Neutrophil (primary cell): Measurements from ENCODE around the gene PRKCI.

ENCODE experiments used
- H3K27ac ChIP-seq: fragments of 200-600 bp; sonication (generic); 2 replicates; pipeline ENCODE4 v1.5.1; 2016; ENCODE audit warnings: mild to moderate bottlenecking, moderate library complexity
- H3K27me3 ChIP-seq: fragments of 200-600 bp; sonication (generic); 2 replicates; pipeline ENCODE4 v1.6.0; 2016; ENCODE audit warnings: mild to moderate bottlenecking
- H3K36me3 ChIP-seq: fragments of 200-600 bp; sonication (generic); 2 replicates; pipeline ENCODE4 v1.5.1; 2017
- H3K4me1 ChIP-seq, 2 experiments: fragments of 200-600 bp in 1 of 2; sonication (generic) in 1 of 2; 1 replicate in 1 of 2; 2 replicates in 1 of 2; pipeline versions ENCODE4 v1.5.1 to v1.6.1; 2013 to 2016; ENCODE audit warnings: low read depth in 1 of 2, low read length in 1 of 2, mild to moderate bottlenecking in 1 of 2, moderate library complexity in 1 of 2; ENCODE audit not compliant: control insufficient read depth in 1 of 2, insufficient read depth in 1 of 2
- H3K4me3 ChIP-seq, 2 experiments: fragments of 200-600 bp in 1 of 2; sonication (generic) in 1 of 2; 1 replicate in 1 of 2; 2 replicates in 1 of 2; pipeline ENCODE4 v1.5.1; 2013 to 2016; ENCODE audit warnings: low read depth in 1 of 2, low read length in 1 of 2, mild to moderate bottlenecking in 1 of 2, moderate library complexity in 1 of 2
- H3K9me3 ChIP-seq: fragments of 200-600 bp; sonication (generic); 2 replicates; pipeline ENCODE4 v1.5.1; 2016
- TF ChIP-seq, protein P1 (sequence below): fragments of 200-600 bp; sonication (generic); IDR thresholded peaks from 2 replicates; pipeline ENCODE4 v1.5.1; 2016; ENCODE audit warnings: antibody characterized with exemption

Gene PRKCI

DNA sequence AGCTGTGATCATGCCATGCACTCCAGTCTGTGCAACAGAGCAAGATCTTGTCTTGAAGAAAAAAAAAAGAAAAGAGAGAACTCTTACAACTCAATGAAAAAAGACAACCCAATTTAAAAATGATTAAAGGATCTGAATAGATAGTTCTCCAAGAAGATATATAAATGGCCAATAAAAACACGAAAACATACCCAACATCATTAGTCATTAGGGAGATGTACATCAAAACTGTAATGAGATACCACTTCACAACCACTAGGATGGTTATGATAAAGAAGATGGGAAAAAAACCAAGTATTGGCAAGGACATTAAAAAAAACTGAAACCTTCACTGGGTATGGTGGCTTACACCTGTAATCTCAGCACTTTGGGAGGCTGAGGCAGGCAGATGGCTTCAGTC is 2.4 kb upstream of the PRKCI start:
- no peaks in the 10 kb centered on the region for H3K9me3 ChIP-seq
- H3K27ac ChIP-seq = no peak overlapping the region
- no peak overlapping the region for H3K4me3 ChIP-seq
- peaks cover 12 to 15% of the 10 kb centered on the region in 2 experiments for H3K4me1 ChIP-seq
- no peaks in the 10 kb centered on the region for H3K36me3 ChIP-seq
- TF ChIP-seq, protein P1, sequence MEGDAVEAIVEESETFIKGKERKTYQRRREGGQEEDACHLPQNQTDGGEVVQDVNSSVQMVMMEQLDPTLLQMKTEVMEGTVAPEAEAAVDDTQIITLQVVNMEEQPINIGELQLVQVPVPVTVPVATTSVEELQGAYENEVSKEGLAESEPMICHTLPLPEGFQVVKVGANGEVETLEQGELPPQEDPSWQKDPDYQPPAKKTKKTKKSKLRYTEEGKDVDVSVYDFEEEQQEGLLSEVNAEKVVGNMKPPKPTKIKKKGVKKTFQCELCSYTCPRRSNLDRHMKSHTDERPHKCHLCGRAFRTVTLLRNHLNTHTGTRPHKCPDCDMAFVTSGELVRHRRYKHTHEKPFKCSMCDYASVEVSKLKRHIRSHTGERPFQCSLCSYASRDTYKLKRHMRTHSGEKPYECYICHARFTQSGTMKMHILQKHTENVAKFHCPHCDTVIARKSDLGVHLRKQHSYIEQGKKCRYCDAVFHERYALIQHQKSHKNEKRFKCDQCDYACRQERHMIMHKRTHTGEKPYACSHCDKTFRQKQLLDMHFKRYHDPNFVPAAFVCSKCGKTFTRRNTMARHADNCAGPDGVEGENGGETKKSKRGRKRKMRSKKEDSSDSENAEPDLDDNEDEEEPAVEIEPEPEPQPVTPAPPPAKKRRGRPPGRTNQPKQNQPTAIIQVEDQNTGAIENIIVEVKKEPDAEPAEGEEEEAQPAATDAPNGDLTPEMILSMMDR = no peak
- no peaks in the 10 kb centered on the region for H3K27me3 ChIP-seq

DNA sequence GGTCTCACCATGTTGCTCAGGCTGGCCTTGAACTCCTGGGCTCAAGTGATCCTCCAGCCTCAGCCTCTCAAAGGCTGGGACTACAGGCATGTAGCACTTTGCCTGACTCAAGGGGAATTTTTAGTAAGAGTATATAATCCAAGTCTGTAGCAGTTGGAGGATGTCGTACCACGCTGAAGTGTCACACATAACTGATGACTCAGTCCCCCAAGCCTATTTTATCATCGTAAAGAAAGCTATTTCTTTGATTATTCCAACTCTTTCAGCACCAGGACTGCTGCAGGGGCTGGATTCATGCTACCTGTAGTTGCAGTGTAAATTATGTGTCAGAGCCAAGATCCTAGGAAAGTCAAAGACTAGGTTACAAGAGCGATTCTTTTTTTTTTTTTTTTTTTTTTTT is 1.4 kb upstream of the PRKCI start:
- H3K27ac ChIP-seq = no peak overlapping the region
- H3K36me3 ChIP-seq = no peaks in the 10 kb centered on the region
- TF ChIP-seq, protein P1 = no peak
- no peaks in the 10 kb centered on the region for H3K27me3 ChIP-seq
- H3K4me3 ChIP-seq = no peak overlapping the region
- H3K9me3 ChIP-seq = no peaks in the 10 kb centered on the region
- peaks cover 12 to 15% of the 10 kb centered on the region in 2 experiments for H3K4me1 ChIP-seq

DNA sequence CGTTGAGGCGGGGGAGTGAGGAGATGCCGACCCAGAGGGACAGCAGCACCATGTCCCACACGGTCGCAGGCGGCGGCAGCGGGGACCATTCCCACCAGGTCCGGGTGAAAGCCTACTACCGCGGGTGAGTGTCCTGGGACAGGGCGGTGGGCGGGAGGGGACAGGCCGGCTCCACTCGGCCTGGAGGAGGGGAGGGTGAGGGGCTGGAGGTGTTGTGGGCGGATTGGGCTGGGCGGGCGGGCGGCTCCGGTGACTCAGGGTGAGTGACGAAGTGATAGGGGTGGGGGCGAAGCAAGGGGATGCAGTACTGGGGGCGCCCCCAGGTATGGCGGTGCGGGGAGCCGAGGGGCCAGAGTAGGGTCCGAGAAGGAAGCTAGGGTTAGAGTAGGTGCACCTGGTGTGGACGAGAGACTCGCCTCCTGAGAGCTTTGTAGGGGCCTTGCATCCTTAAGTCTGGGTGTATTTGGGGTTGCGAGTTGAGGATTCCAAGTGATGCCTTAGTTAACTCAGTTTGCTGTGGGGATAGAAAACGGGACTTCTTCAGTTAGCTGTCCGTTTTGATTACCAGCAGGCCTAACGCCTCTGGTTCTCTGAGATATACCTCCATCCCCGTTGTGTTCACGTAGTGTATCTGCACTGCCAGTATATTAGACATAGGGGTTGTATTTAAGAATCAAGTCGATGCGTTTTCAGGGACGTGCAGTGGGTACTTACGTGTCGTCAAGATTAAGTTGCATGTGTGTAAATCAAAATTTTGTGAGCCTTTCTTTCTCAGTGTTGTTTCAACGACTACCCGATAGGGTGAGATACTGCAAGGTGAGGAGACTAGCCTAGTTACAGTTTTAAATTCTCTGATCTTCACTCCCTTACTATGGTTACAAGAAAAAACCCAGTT is 670 bp downstream of the PRKCI start:
- no peaks in the 10 kb centered on the region for H3K36me3 ChIP-seq
- TF ChIP-seq, protein P1 = no peak
- no peaks in the 10 kb centered on the region for H3K9me3 ChIP-seq
- H3K4me1 ChIP-seq = peaks cover 13 to 15% of the 10 kb centered on the region in 2 experiments
- peak overlapping the region; percentile 42 for H3K27ac ChIP-seq
- no peaks in the 10 kb centered on the region for H3K27me3 ChIP-seq
- peak overlapping the region; percentile 72 to 82 for H3K4me3 ChIP-seq

DNA sequence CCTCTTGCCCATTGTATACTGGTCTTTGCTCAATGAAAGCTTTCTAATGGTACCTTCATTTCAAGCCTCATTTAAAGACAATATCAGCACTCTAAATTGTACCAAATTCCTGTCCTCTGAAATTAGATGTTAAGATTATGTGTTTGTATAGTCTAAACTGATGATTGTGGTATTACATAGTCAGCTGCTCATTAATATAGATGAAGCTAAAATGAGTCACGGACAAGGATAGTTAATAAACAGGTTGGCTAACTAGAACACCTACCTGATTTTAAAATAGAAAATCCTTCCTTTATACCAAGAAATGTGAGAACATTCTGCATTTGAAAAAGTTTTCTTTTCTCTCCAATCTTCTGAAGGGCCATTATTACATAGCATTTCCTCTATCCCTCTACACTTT is 2.9 kb downstream of the PRKCI start:
- H3K4me3 ChIP-seq = no peak overlapping the region

DNA sequence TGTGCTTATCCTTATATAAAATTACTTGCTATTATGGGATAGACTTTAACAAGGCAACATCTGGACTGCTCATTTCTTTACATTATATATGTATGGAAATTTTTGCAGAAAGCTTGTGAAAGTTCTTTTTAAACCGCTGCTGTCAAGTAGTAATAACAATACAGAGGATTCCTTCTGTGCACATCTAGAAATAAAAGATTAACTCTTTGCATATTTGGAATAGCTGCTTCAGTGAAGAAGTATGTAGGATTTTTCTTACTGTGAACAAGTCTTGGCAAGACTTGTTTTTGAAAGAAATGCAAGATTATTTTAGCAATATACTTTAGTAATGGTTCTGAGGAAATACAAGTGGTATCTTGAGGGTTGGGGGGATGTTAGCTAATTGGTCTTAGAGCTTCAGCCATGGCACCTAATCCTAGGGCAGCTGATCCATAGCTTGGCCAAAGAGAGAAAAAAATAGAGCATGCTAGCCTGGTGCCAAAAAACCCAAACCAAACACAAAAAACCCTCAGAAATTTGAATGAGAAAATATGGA is 4.3 kb downstream of the PRKCI start:
- Histone ChIP-seq H3K4me1 (peaks cover 14 to 17% of the 10 kb centered on the region in 2 experiments), H3K27ac (no peak overlapping the region), H3K4me3 (no peak overlapping the region), H3K27me3 (no peaks in the 10 kb centered on the region), H3K9me3 (no peaks in the 10 kb centered on the region), H3K36me3 (no peaks in the 10 kb centered on the region)
- TF ChIP-seq, protein P1 = no peak

More for the DNA sequence above, 2.9 kb downstream of the PRKCI start:
- no peaks in the 10 kb centered on the region for H3K27me3 ChIP-seq
- no peaks in the 10 kb centered on the region for H3K36me3 ChIP-seq
- TF ChIP-seq, protein P1 = no peak
- peaks cover 15 to 17% of the 10 kb centered on the region in 2 experiments for H3K4me1 ChIP-seq
- H3K9me3 ChIP-seq = no peaks in the 10 kb centered on the region
- H3K27ac ChIP-seq = no peak overlapping the region
